Common myeloid progenitor, CD34-positive (primary cell): Measurements from ENCODE around the gene EN1.

Source experiments
- CTCF ChIA-PET: fragments of 350-600 bp; sonication (Branson Sonifier 250); formaldehyde crosslinking; loops from one replicate; lab custom pipeline; 2021; ENCODE audit warnings: antibody characterized with exemption; lab: Charles Lee
- POLR2A ChIA-PET: fragments of 350-600 bp; sonication (Branson Sonifier 250); formaldehyde crosslinking; loops from one replicate; lab custom pipeline; 2021; ENCODE audit warnings: antibody characterized with exemption; lab: Charles Lee
- DNase-seq, 3 donors: peaks; one replicate each; pipeline versions ENCODE4 v3.0.0 to v3.0.0-alpha.2; 2013
- H3K27ac ChIP-seq, 2 experiments: 1 replicate in 1 of 2; 2 replicates in 1 of 2; pipeline ENCODE4 v1.7.0; 2013; ENCODE audit warnings: inconsistent platforms in 2 of 2, low read length in 2 of 2, mild to moderate bottlenecking in 2 of 2, low read depth in 1 of 2, moderate library complexity in 1 of 2; ENCODE audit not compliant: severe bottlenecking in 2 of 2, insufficient read depth in 1 of 2, poor library complexity in 1 of 2
- H3K27me3 ChIP-seq, 5 experiments: replicated peaks in 2 of 5; 1 replicate in 3 of 5; 2 replicates in 2 of 5; pipeline versions ENCODE4 v1.6.1 to v1.7.0; 2013; ENCODE audit warnings: low read length in 4 of 5, mild to moderate bottlenecking in 2 of 5, moderate library complexity in 2 of 5, inconsistent platforms in 1 of 5; ENCODE audit not compliant: insufficient read depth in 5 of 5, control insufficient read depth in 4 of 5
- H3K36me3 ChIP-seq, 4 experiments: 1 replicate in 2 of 4; 2 replicates in 2 of 4; pipeline versions ENCODE4 v1.6.1 to v1.7.0; 2013; ENCODE audit warnings: low read length in 3 of 4, control low read depth in 1 of 4, mild to moderate bottlenecking in 1 of 4; ENCODE audit not compliant: control insufficient read depth in 4 of 4, insufficient read depth in 4 of 4
- H3K4me1 ChIP-seq, 4 experiments: 1 replicate in 3 of 4; 2 replicates in 1 of 4; pipeline versions ENCODE4 v1.6.1 to v1.7.1; 2013; ENCODE audit warnings: low read length in 3 of 4, mild to moderate bottlenecking in 3 of 4, control low read depth in 1 of 4, inconsistent platforms in 1 of 4, moderate library complexity in 1 of 4; ENCODE audit not compliant: control insufficient read depth in 4 of 4, insufficient read depth in 4 of 4; ENCODE audit errors: control extremely low read depth in 1 of 4
- H3K4me3 ChIP-seq, 7 experiments: 1 replicate in 4 of 7; 2 replicates in 3 of 7; pipeline versions ENCODE4 v1.5.1 to v1.7.0; 2013; ENCODE audit warnings: mild to moderate bottlenecking in 7 of 7, low read length in 6 of 7, moderate library complexity in 6 of 7, inconsistent platforms in 2 of 7, low read depth in 2 of 7, control low read depth in 1 of 7; ENCODE audit not compliant: insufficient read depth in 4 of 7, control insufficient read depth in 1 of 7; ENCODE audit errors: extremely low read depth in 1 of 7
- H3K9me3 ChIP-seq, 5 experiments: 1 replicate in 4 of 5; 2 replicates in 1 of 5; pipeline versions ENCODE4 v1.6.1 to v1.7.1; 2013; ENCODE audit warnings: low read length in 4 of 5, mild to moderate bottlenecking in 2 of 5, inconsistent platforms in 1 of 5, low read depth in 1 of 5, moderate library complexity in 1 of 5; ENCODE audit not compliant: control insufficient read depth in 4 of 5, insufficient read depth in 2 of 5; ENCODE audit errors: control extremely low read depth in 1 of 5
- WGBS: methylation state at CpG from one replicate; pipeline ENCODE4 v1.1.5; 2013; ENCODE audit not compliant: insufficient coverage; 5-methylcytosine and 5-hydroxymethylcytosine counted together

Gene EN1

DNA sequence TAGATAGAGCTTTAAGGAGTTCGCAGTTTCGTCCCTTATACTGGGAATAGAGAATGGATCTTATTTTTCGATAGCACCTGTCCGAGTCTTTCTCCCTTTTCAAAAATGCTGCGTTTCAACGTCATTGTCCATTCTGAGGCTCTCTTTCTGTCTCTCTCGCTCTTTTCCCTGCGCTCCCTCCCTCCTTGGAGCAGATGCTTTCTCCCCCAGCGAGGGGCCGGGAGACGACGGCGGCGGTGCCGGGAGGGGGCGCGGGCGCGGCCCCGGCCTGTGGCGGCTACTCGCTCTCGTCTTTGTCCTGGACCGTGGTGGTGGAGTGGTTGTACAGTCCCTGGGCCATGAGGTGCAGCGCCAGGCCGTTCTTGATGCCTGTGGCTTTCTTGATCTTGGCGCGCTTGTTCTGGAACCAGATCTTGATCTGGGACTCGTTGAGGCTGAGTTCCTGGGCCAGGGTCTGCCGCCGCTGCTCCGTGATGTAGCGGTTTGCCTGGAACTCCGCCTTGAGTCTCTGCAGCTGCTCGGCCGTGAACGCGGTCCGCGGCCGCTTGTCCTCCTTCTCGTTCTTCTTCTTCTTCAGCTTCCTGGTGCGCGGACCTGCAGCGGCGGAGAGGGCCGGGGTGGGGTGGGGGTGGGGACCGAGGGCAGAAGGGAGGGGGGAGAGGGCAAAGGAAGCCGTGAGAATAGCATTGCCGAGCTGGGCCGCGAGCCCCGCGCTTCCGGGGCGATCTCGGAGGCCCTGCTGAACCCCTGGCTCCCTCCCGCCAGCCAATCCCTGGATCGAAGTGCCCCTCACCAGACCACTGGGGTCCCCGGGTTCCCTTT is 4.6 kb downstream of the EN1 start:
- peaks cover 0 to 6% (median 0%) of the 10 kb centered on the region in 5 experiments for H3K9me3 ChIP-seq
- POLR2A ChIA-PET: no interaction called here
- peak in 1 of 3 donors; percentile 45 for DNase-seq
- H3K4me1 ChIP-seq: peaks cover 0 to 20% (median 3%) of the 10 kb centered on the region in 4 experiments
- H3K4me3 ChIP-seq: peak overlapping the region in 1 of 7 experiments; percentile 27
- H3K27me3 ChIP-seq: peaks cover 20 to 94% (median 69%) of the 10 kb centered on the region in 5 experiments
- CTCF ChIA-PET: interaction anchor here (1.3 to 3.3 kb wide), 2 partner anchors 13 to 15 kb away, joined by 9 to 22 read pairs; no protein-coding TSS in a partner anchor
- H3K27ac ChIP-seq: no peak overlapping the region
- H3K36me3 ChIP-seq: no peaks in the 10 kb centered on the region
- 7% methylated on average over 35 of the region's 60 CpGs for WGBS

DNA sequence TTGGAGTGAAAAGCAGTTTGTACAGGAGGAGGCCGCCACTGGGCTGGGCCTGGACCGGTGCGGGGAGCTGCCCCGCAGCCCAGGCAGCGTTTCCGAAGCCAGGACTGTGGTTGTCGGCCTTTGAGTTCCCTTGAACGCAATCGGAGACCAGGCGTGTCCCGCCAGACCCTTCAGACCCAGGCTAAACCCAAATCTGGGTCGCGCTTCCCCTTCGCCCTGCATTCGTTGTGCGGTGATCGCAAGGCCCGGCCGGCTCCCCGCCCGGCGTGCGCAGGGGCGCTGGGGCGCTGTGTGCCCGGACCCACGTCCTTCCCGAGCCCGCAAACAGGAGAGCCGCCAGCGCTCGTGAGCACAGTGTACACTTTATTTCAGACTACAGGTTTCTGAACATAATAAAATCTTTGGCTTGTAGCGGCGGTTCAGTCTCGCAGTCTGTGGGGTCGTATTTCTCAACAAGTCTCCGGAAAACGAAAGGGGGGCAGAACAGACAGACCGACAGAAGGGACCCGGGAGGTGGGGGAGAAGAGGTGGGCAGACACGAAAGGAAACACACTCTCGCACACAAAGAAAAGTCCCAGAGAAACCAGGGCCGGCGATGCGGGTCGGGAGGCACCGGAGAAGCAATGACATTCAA is 5.5 kb downstream of the EN1 start:
- Histone ChIP-seq H3K27me3 (peaks cover 22 to 97% (median 75%) of the 10 kb centered on the region in 5 experiments), H3K4me1 (peaks cover 0 to 13% (median 3%) of the 10 kb centered on the region in 4 experiments), H3K4me3 (peak overlapping the region in 4 of 7 experiments; percentile 15 to 50 (median 36)), H3K27ac (no peak overlapping the region), H3K9me3 (peaks cover 0 to 6% (median 0%) of the 10 kb centered on the region in 5 experiments), H3K36me3 (no peaks in the 10 kb centered on the region)
- ChIA-PET POLR2A (no interaction called here), CTCF (interaction anchor here (1.1 kb wide), 1 partner anchor 13 kb away, joined by 4 read pairs; no protein-coding TSS in a partner anchor)
- 6% methylated on average over 30 of the region's 47 CpGs for WGBS
- peak in 2 of 3 donors; percentile 48 to 54 for DNase-seq

DNA sequence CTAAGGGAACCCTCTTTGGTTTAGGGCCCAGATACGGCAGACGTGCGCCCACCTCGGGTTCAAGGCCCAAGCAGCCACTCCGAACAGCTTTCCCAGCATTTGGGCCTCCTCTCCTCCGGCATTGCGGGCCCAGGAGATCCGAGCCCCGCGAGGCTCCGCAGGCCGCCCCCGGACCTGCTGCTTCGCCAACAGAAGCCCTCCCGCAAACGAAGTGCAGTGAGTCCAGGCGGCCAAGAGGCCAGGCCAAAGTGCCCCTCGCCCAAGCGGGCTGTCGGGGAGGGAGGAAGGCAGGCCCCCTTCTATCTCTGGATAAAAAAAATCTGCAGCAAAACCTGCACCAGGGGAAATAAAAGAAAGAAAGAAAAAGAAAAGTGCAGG is 6.0 kb downstream of the EN1 start:
- no peak for DNase-seq
- Histone ChIP-seq H3K9me3 (peaks cover 0 to 6% (median 0%) of the 10 kb centered on the region in 5 experiments), H3K4me1 (peaks cover 0 to 11% (median 3%) of the 10 kb centered on the region in 4 experiments), H3K27ac (no peak overlapping the region), H3K36me3 (no peaks in the 10 kb centered on the region), H3K27me3 (peaks cover 22 to 97% (median 77%) of the 10 kb centered on the region in 5 experiments), H3K4me3 (no peak overlapping the region)
- CTCF ChIA-PET: interaction anchor here (1.1 kb wide), 1 partner anchor 14 kb away, joined by 4 read pairs; no protein-coding TSS in a partner anchor
- 10% methylated on average over 20 of the region's 20 CpGs for WGBS
- POLR2A ChIA-PET: no interaction called here

GRCh38 chr2:118838741-118839455 is 8.6 kb downstream of the EN1 start:
- Histone ChIP-seq H3K4me1 (peaks cover 0 to 23% (median 10%) of the 10 kb centered on the region in 4 experiments), H3K9me3 (peaks cover 0 to 6% (median 0%) of the 10 kb centered on the region in 5 experiments), H3K36me3 (no peaks in the 10 kb centered on the region), H3K27ac (no peak overlapping the region), H3K27me3 (peaks cover 22 to 99% (median 64%) of the 10 kb centered on the region in 5 experiments), H3K4me3 (no peak overlapping the region)
- no peak for DNase-seq
- POLR2A ChIA-PET: no interaction called here
- WGBS: 27% methylated on average over 6 of the region's 6 CpGs
- CTCF ChIA-PET: interaction anchor here (1.1 to 2.5 kb wide), 3 partner anchors 10 to 22 kb away, joined by 3 to 7 read pairs (median 4); no protein-coding TSS in a partner anchor

- POLR2A ChIA-PET: no interaction called here
- no peak overlapping the region for H3K27ac ChIP-seq
- DNase-seq: no peak
- CTCF ChIA-PET: interaction anchor here (2.5 kb wide), 1 partner anchor 18 kb away, joined by 7 read pairs; no protein-coding TSS in a partner anchor
- peaks cover 0 to 19% (median 8%) of the 10 kb centered on the region in 4 experiments for H3K4me1 ChIP-seq
- no peaks in the 10 kb centered on the region for H3K36me3 ChIP-seq
- H3K9me3 ChIP-seq: peaks cover 0 to 6% (median 0%) of the 10 kb centered on the region in 5 experiments
- H3K27me3 ChIP-seq: peaks cover 22 to 99% (median 67%) of the 10 kb centered on the region in 5 experiments
- H3K4me3 ChIP-seq: no peak overlapping the region
- whole genome bisulfite sequencing: 17% methylated on average over 2 of the region's 2 CpGs
These were observed 9.8 kb downstream of the EN1 start for GRCh38 chr2:118837621-118838020.

GRCh38 chr2:118837067-118837466 is 10.4 kb downstream of the EN1 start:
- CTCF ChIA-PET: no interaction called here
- Histone ChIP-seq H3K27me3 (peaks cover 22 to 100% (median 69%) of the 10 kb centered on the region in 5 experiments), H3K4me3 (no peak overlapping the region), H3K36me3 (no peaks in the 10 kb centered on the region), H3K27ac (no peak overlapping the region), H3K9me3 (peaks cover 0 to 6% (median 0%) of the 10 kb centered on the region in 5 experiments), H3K4me1 (peaks cover 0 to 17% (median 7%) of the 10 kb centered on the region in 4 experiments)
- POLR2A ChIA-PET: no interaction called here
- 0% methylated on average over 2 of the region's 9 CpGs for WGBS
- no peak for DNase-seq
